Effector CD8-positive, alpha-beta T cell (primary cell): Measurements from ENCODE around the gene DNAH2.

Source experiments
- DNase-seq: peaks from one replicate; lab custom pipeline; 2025; lab: John Stamatoyannopoulos, UW

The DNAH2 gene

GRCh38 chr17:7838090-7839075 is 120.8 kb downstream of the DNAH2 start:
- DNase-seq: no peak

- DNase-seq: no peak
Observed at GRCh38 chr17:7839190-7839875, 121.8 kb downstream of the DNAH2 start.

- DNase-seq: no peak
Observed at GRCh38 chr17:7839876-7840261, 122.3 kb downstream of the DNAH2 start.

- DNase-seq: no peak
Observed at GRCh38 chr17:7840441-7840840, 122.9 kb downstream of the DNAH2 start.

- no peak for DNase-seq
Observed at GRCh38 chr17:7840875-7841274, 123.3 kb downstream of the DNAH2 start.

GRCh38 chr17:7841396-7841914 is 123.9 kb downstream of the DNAH2 start:
- DNase-seq: peak; percentile 84

GRCh38 chr17:7841915-7842379 is 124.4 kb downstream of the DNAH2 start:
- DNase-seq: peak; percentile 82

- DNase-seq: peak; percentile 91
Observed at GRCh38 chr17:7842380-7843256, 125.1 kb downstream of the DNAH2 start.

GRCh38 chr17:7843257-7843535 is 125.7 kb downstream of the DNAH2 start:
- peak; percentile 55 for DNase-seq

- peak; percentile 93 for DNase-seq
Observed at GRCh38 chr17:7843536-7844291, 126.2 kb downstream of the DNAH2 start.

- peak; percentile 66 for DNase-seq
Observed at GRCh38 chr17:7844292-7845154, 127.0 kb downstream of the DNAH2 start.

GRCh38 chr17:7845359-7846062 is 128.0 kb downstream of the DNAH2 start:
- DNase-seq: no peak

GRCh38 chr17:7846063-7846735 is 128.7 kb downstream of the DNAH2 start:
- no peak for DNase-seq

GRCh38 chr17:7846765-7847661 is 129.5 kb downstream of the DNAH2 start:
- DNase-seq: no peak

GRCh38 chr17:7848131-7848579 is 130.6 kb downstream of the DNAH2 start:
- DNase-seq: no peak

GRCh38 chr17:7848739-7849129 is 131.2 kb downstream of the DNAH2 start:
- no peak for DNase-seq

GRCh38 chr17:7849130-7849750 is 131.7 kb downstream of the DNAH2 start:
- no peak for DNase-seq
